SK-N-SH (cell line): ENCODE measurements around the gene PEAK1. TPM values are rescaled to one million over a fixed set of nuclear protein-coding genes. Genes with fewer than 3 reads are reported as not detected.

Experiments
- CTCF ChIA-PET: fragments of 300-600, 350-600 bp; formaldehyde crosslinking; extraction: SDS; loops from one replicate; lab custom pipeline; 2021; lab: Yijun Ruan, JAX
- POLR2A ChIA-PET: fragments of 350-600 bp; sonication (Branson Sonifier 250); formaldehyde crosslinking; extraction: SDS; loops from one replicate; lab custom pipeline; 2020; ENCODE audit warnings: antibody characterized with exemption, inconsistent platforms; lab: Yijun Ruan, JAX
- DNase-seq: peaks from one replicate; pipeline ENCODE4 v3.0.0; 2012
- H2AFZ ChIP-seq: fragments of 200-600 bp; sonication (generic); 2 replicates; pipeline ENCODE4 v1.8.1; 2016; ENCODE audit warnings: antibody characterized with exemption, mild to moderate bottlenecking, low read depth
- H3F3A ChIP-seq: fragments of 200-600 bp; sonication (generic); replicated peaks from 2 replicates; pipeline ENCODE3; 2016; ENCODE audit warnings: antibody characterized with exemption, mild to moderate bottlenecking; ENCODE audit not compliant: insufficient read depth
- H3K27ac ChIP-seq, 2 experiments: fragments of 200-500 bp in 1 of 2; fragments of 200-600 bp in 1 of 2; sonication (Bioruptor generic) in 1 of 2; sonication (generic), shearing (Covaris generic) in 1 of 2; 2 replicates each; pipeline versions ENCODE4 v1.5.1 to v1.6.1; 2014 to 2016; ENCODE audit warnings: low read depth in 2 of 2, inconsistent platforms in 1 of 2, low read length in 1 of 2, mild to moderate bottlenecking in 1 of 2, mixed read lengths in 1 of 2
- H3K27me3 ChIP-seq: fragments of 200-600 bp; sonication (generic), shearing (Covaris generic); 2 replicates; pipeline ENCODE4 v1.6.1; 2016; ENCODE audit warnings: mixed run types; ENCODE audit not compliant: insufficient read depth
- H3K36me3 ChIP-seq, 2 experiments: fragments of 200-500 bp in 1 of 2; fragments of 200-600 bp in 1 of 2; sonication (Bioruptor generic) in 1 of 2; sonication (generic) in 1 of 2; replicated peaks in 1 of 2; 2 replicates each; pipeline versions ENCODE3 to v1.5.1; 2014 to 2016; ENCODE audit warnings: low read length in 1 of 2, mild to moderate bottlenecking in 1 of 2; ENCODE audit not compliant: insufficient read depth in 2 of 2, control insufficient read depth in 1 of 2
- H3K4me1 ChIP-seq, 2 experiments: fragments of 200-500 bp in 1 of 2; fragments of 200-600 bp in 1 of 2; sonication (Bioruptor generic) in 1 of 2; sonication (generic), shearing (Covaris generic) in 1 of 2; 2 replicates each; pipeline versions ENCODE4 v1.5.1 to v1.6.1; 2014 to 2016; ENCODE audit warnings: low read depth in 1 of 2, low read length in 1 of 2, mixed run types in 1 of 2; ENCODE audit not compliant: insufficient read depth in 2 of 2, control insufficient read depth in 1 of 2
- H3K4me2 ChIP-seq: fragments of 200-600 bp; sonication (generic), shearing (Covaris generic); 2 replicates; pipeline ENCODE4 v1.6.1; 2017; ENCODE audit warnings: mixed run types
- H3K4me3 ChIP-seq, 2 experiments: fragments of 200-500 bp in 1 of 2; fragments of 200-600 bp in 1 of 2; sonication (Bioruptor generic) in 1 of 2; sonication (generic), shearing (Covaris generic) in 1 of 2; 2 replicates each; pipeline versions ENCODE4 v1.5.1 to v1.8.1; 2014 to 2016; ENCODE audit warnings: low read depth in 2 of 2, inconsistent platforms in 1 of 2, low read length in 1 of 2, mild to moderate bottlenecking in 1 of 2, mixed read lengths in 1 of 2, moderate library complexity in 1 of 2
- H3K79me2 ChIP-seq: fragments of 200-600 bp; sonication (generic); 2 replicates; pipeline ENCODE4 v1.8.1; 2017; ENCODE audit warnings: mild to moderate bottlenecking; ENCODE audit not compliant: insufficient read depth
- H3K9ac ChIP-seq: fragments of 200-600 bp; sonication (generic); 2 replicates; pipeline ENCODE4 v1.6.1; 2017; ENCODE audit warnings: mixed run types
- H3K9me2 ChIP-seq: fragments of 200-600 bp; sonication (generic); 2 replicates; pipeline ENCODE4 v1.6.1; 2017; ENCODE audit warnings: mixed run types
- H3K9me3 ChIP-seq: fragments of 200-600 bp; sonication (generic); 2 replicates; pipeline ENCODE4 v1.6.1; 2017; ENCODE audit warnings: mixed run types, mild to moderate bottlenecking, moderate library complexity
- H4K20me1 ChIP-seq: fragments of 200-600 bp; sonication (generic); 2 replicates; pipeline ENCODE4 v1.6.1; 2017; ENCODE audit warnings: mild to moderate bottlenecking, mixed run types; ENCODE audit not compliant: insufficient read depth
- CHD2 ChIP-seq: fragments of 150-350 bp; IDR thresholded peaks from 2 replicates; pipeline ENCODE4 v1.6.1; 2018; ENCODE audit warnings: low read length; ENCODE audit not compliant: partially characterized antibody
- CTCF ChIP-seq: fragments of 200-600 bp; sonication (generic); IDR thresholded peaks from 2 replicates; pipeline ENCODE4 v1.6.1; 2017; ENCODE audit warnings: antibody characterized with exemption, mild to moderate bottlenecking, moderate library complexity
- FOSL2 ChIP-seq: IDR thresholded peaks from 2 replicates; pipeline ENCODE4 v1.4.0; 2012; ENCODE audit warnings: low read depth, mild to moderate bottlenecking, moderate library complexity, borderline replicate concordance
- FOXM1 ChIP-seq: IDR thresholded peaks from 2 replicates; pipeline ENCODE4 v1.4.0; 2012; ENCODE audit warnings: low read depth, mild to moderate bottlenecking
- IRF3 ChIP-seq: fragments of 150-350 bp; IDR thresholded peaks from 2 replicates; pipeline ENCODE4 v1.6.1; 2016; ENCODE audit warnings: mild to moderate bottlenecking, low read depth, low read length
- JUND ChIP-seq: IDR thresholded peaks from 2 replicates; pipeline ENCODE4 v1.4.0; 2012
- NFIC ChIP-seq: IDR thresholded peaks from 2 replicates; pipeline ENCODE4 v1.4.0; 2012; ENCODE audit warnings: borderline replicate concordance
- PBX3 ChIP-seq: IDR thresholded peaks from 2 replicates; pipeline ENCODE4; 2012
- POLR2AphosphoS5 ChIP-seq: IDR thresholded peaks from 2 replicates; pipeline ENCODE4 v1.6.1; 2012; ENCODE audit warnings: low read depth, low read length
- RCOR1 ChIP-seq: fragments of 150-350 bp; IDR thresholded peaks from 2 replicates; pipeline ENCODE4 v1.6.1; 2017; ENCODE audit warnings: antibody characterized with exemption, low read length
- SIN3A ChIP-seq: IDR thresholded peaks from 2 replicates; pipeline ENCODE4 v1.6.1; 2012; ENCODE audit warnings: low read depth, mild to moderate bottlenecking, low read length, moderate library complexity, borderline replicate concordance
- SMC3 ChIP-seq: IDR thresholded peaks from 2 replicates; pipeline ENCODE4 v1.6.1; 2012; ENCODE audit warnings: low read depth, low read length, improper control_type of control experiment
- TAF1 ChIP-seq: IDR thresholded peaks from 2 replicates; pipeline ENCODE4 v1.6.1; 2012; ENCODE audit warnings: low read depth, mild to moderate bottlenecking, low read length, moderate library complexity, borderline replicate concordance
- USF1 ChIP-seq: IDR thresholded peaks from 2 replicates; pipeline ENCODE4 v1.4.0; 2012; ENCODE audit warnings: low read depth, borderline replicate concordance
- USF2 ChIP-seq: fragments of 150-350 bp; IDR thresholded peaks from 2 replicates; pipeline ENCODE4 v1.6.1; 2017; ENCODE audit warnings: antibody characterized with exemption, low read length, low read depth, borderline replicate concordance
- ZBTB33 ChIP-seq: IDR thresholded peaks from 2 replicates; pipeline ENCODE4 v1.4.0; 2012; ENCODE audit warnings: low read depth, borderline replicate concordance
- WGBS: methylation state at CpG from one replicate; pipeline ENCODE4 v1.1.6; 2017; ENCODE audit warnings: low lambda C conversion rate; 5-methylcytosine and 5-hydroxymethylcytosine counted together
- polyA plus RNA-seq, 3 experiments: library from polyadenylated mRNA; depleted of rRNA; stranded (reverse); fragments of >200 nt; gene quantifications; 2 replicates each; pipeline ENCODE4 v1.2.3, GENCODE V29; 2012

Gene PEAK1
- polyA plus RNA-seq, 1 of the 3 experiments (the other 2 are of a cell fraction): 9.0 TPM

- H3K36me3 ChIP-seq: peaks cover 0 to 9% of the 10 kb centered on the region in 2 experiments
- no peak overlapping the region for H3K4me3 ChIP-seq
- H3F3A ChIP-seq: peaks cover 8% of the 10 kb centered on the region
- ChIA-PET CTCF (interaction anchor here (0.7 to 2.3 kb wide), 3 partner anchors 11 to 66 kb away, joined by 3 to 9 read pairs (median 3); no protein-coding TSS in a partner anchor), POLR2A (no interaction called here)
- H3K79me2 ChIP-seq: peaks cover 66% of the 10 kb centered on the region
- peaks cover 14% of the 10 kb centered on the region for H4K20me1 ChIP-seq
- no peaks in the 10 kb centered on the region for H3K9me3 ChIP-seq
- H2AFZ ChIP-seq: no peak overlapping the region
- H3K9ac ChIP-seq: no peak overlapping the region
- WGBS: 97% methylated on average over 2 of the region's 2 CpGs
- H3K27me3 ChIP-seq: no peaks in the 10 kb centered on the region
- no peak overlapping the region for H3K4me2 ChIP-seq
- no peaks in the 10 kb centered on the region; a peak in 1 of 4 replicates for H3K4me1 ChIP-seq
- H3K27ac ChIP-seq: no peak overlapping the region
- DNase-seq: no peak
- TF ChIP-seq ZBTB33 (no peak), CTCF (no peak), RCOR1 (no peak), IRF3 (no peak), PBX3 (no peak), FOXM1 (no peak), USF1 (no peak), FOSL2 (no peak), CHD2 (no peak), SIN3A (no peak), SMC3 (no peak), USF2 (no peak), POLR2AphosphoS5 (no peak), NFIC (no peak), JUND (no peak), TAF1 (no peak)
- H3K9me2 ChIP-seq: no peaks in the 10 kb centered on the region
Observed at GRCh38 chr15:77430213-77430612, 10.3 kb upstream of the PEAK1 start.
